Mesendoderm (in vitro differentiated cells): ENCODE results near the gene CYRIA.

ENCODE experiments used
- DNase-seq: peaks from one replicate; pipeline ENCODE4 v3.0.0; 2013
- H2AK5ac ChIP-seq: 2 replicates; pipeline ENCODE4 v1.6.1; 2013; ENCODE audit warnings: low read length, inconsistent platforms
- H2BK120ac ChIP-seq: 2 replicates; pipeline ENCODE4 v1.6.1; 2013; ENCODE audit warnings: low read depth, mild to moderate bottlenecking, low read length, moderate library complexity, mixed read lengths
- H2BK15ac ChIP-seq: replicated peaks from 2 replicates; pipeline ENCODE4 v1.6.1; 2013; ENCODE audit warnings: low read depth, mild to moderate bottlenecking, moderate library complexity
- H2BK5ac ChIP-seq: 2 replicates; pipeline ENCODE4 v1.6.1; 2013; ENCODE audit warnings: low read length, inconsistent platforms
- H3K18ac ChIP-seq: 2 replicates; pipeline ENCODE4 v1.6.1; 2013; ENCODE audit warnings: mild to moderate bottlenecking, low read length, mixed read lengths
- H3K23ac ChIP-seq: one replicate; pipeline ENCODE4 v1.6.1; 2013; ENCODE audit warnings: low read length
- H3K27ac ChIP-seq: 2 replicates; pipeline ENCODE4 v1.5.1; 2013; ENCODE audit warnings: low read depth, mild to moderate bottlenecking, inconsistent platforms, low read length, moderate library complexity
- H3K27me3 ChIP-seq: 2 replicates; pipeline ENCODE4 v1.6.1; 2013; ENCODE audit warnings: low read length, control low read depth, mild to moderate bottlenecking, inconsistent platforms; ENCODE audit not compliant: insufficient read depth, poor library complexity
- H3K36me3 ChIP-seq: 2 replicates; pipeline ENCODE4 v1.6.1; 2013; ENCODE audit warnings: low read length, inconsistent platforms; ENCODE audit not compliant: control insufficient read depth, insufficient read depth
- H3K4ac ChIP-seq: one replicate; pipeline ENCODE4 v1.6.1; 2013; ENCODE audit warnings: low read depth, mild to moderate bottlenecking, low read length, moderate library complexity
- H3K4me1 ChIP-seq: 2 replicates; pipeline ENCODE4 v1.6.1; 2013; ENCODE audit warnings: low read depth, low read length, inconsistent platforms; ENCODE audit not compliant: control insufficient read depth
- H3K4me2 ChIP-seq: 2 replicates; pipeline ENCODE4 v1.6.1; 2013; ENCODE audit warnings: low read length
- H3K4me3 ChIP-seq: 2 replicates; pipeline ENCODE4 v1.5.1; 2013; ENCODE audit warnings: mild to moderate bottlenecking, low read length
- H3K56ac ChIP-seq: one replicate; pipeline ENCODE4 v1.6.1; 2013; ENCODE audit warnings: low read length
- H3K79me1 ChIP-seq: 2 replicates; pipeline ENCODE4 v1.6.1; 2013; ENCODE audit warnings: low read length, inconsistent platforms
- H3K79me2 ChIP-seq: 2 replicates; pipeline ENCODE4 v1.6.1; 2013; ENCODE audit warnings: mild to moderate bottlenecking, low read length; ENCODE audit not compliant: control insufficient read depth, insufficient read depth
- H3K9ac ChIP-seq: 2 replicates; pipeline ENCODE4 v1.6.1; 2013; ENCODE audit warnings: low read length, inconsistent platforms
- H4K5ac ChIP-seq: one replicate; pipeline ENCODE4 v1.6.1; 2013; ENCODE audit warnings: low read length
- H4K8ac ChIP-seq: one replicate; pipeline ENCODE4 v1.6.1; 2013; ENCODE audit warnings: low read depth, mild to moderate bottlenecking, control low read depth, low read length, moderate library complexity
- WGBS: extraction: QIAGEN DNeasy Blood & Tissue Kit; methylation state at CpG from one replicate; pipeline ENCODE4 v1.1.7; 2013; ENCODE audit warnings: low lambda C conversion rate, missing lambda C conversion rate; ENCODE audit not compliant: insufficient coverage; ENCODE audit errors: extremely low coverage; 5-methylcytosine and 5-hydroxymethylcytosine counted together

Gene CYRIA

GRCh38 chr2:16652296-16653082, 13.1 kb downstream of the CYRIA start:
- Histone ChIP-seq H3K4me2 (no peak overlapping the region), H4K8ac (no peak overlapping the region), H3K56ac (no peak overlapping the region), H3K79me1 (no peaks in the 10 kb centered on the region), H3K23ac (no peak overlapping the region), H3K4me3 (no peak overlapping the region), H3K27me3 (no peaks in the 10 kb centered on the region), H3K9ac (no peak overlapping the region), H3K79me2 (no peaks in the 10 kb centered on the region), H3K4ac (no peak overlapping the region), H3K36me3 (no peaks in the 10 kb centered on the region), H4K5ac (no peak overlapping the region), H3K27ac (no peak overlapping the region), H2BK15ac (no peak overlapping the region), H2BK5ac (no peak overlapping the region), H2BK120ac (no peak overlapping the region), H3K18ac (no peak overlapping the region), H2AK5ac (no peak overlapping the region), H3K4me1 (no peaks in the 10 kb centered on the region)
- peak; percentile 21 for DNase-seq
- WGBS = no CpG with 5 or more reads among the region's 8 CpGs

- no peak overlapping the region for H3K23ac ChIP-seq
- H2AK5ac ChIP-seq = no peak overlapping the region
- no peaks in the 10 kb centered on the region for H3K27me3 ChIP-seq
- no peak overlapping the region for H3K4me3 ChIP-seq
- H3K79me2 ChIP-seq = no peaks in the 10 kb centered on the region
- no peaks in the 10 kb centered on the region for H3K79me1 ChIP-seq
- no peak overlapping the region for H3K4ac ChIP-seq
- no CpG with 5 or more reads among the region's 12 CpGs for WGBS
- H2BK120ac ChIP-seq = no peak overlapping the region
- no peak for DNase-seq
- H2BK5ac ChIP-seq = no peak overlapping the region
- H3K4me2 ChIP-seq = no peak overlapping the region
- no peak overlapping the region for H4K8ac ChIP-seq
- no peak overlapping the region for H3K9ac ChIP-seq
- no peak overlapping the region for H2BK15ac ChIP-seq
- H3K4me1 ChIP-seq = no peaks in the 10 kb centered on the region
- H4K5ac ChIP-seq = no peak overlapping the region
- no peak overlapping the region for H3K27ac ChIP-seq
- H3K36me3 ChIP-seq = no peaks in the 10 kb centered on the region
- H3K18ac ChIP-seq = no peak overlapping the region
- H3K56ac ChIP-seq = no peak overlapping the region
Observed at GRCh38 chr2:16650287-16651249, 15.1 kb downstream of the CYRIA start.

- no peaks in the 10 kb centered on the region for H3K4me1 ChIP-seq
- whole genome bisulfite sequencing = no CpG with 5 or more reads among the region's 9 CpGs
- no peaks in the 10 kb centered on the region for H3K27me3 ChIP-seq
Observed at GRCh38 chr2:16649353-16650286, 16.0 kb downstream of the CYRIA start.

GRCh38 chr2:16647992-16648617, 17.5 kb downstream of the CYRIA start:
- Histone ChIP-seq H3K27ac (no peak overlapping the region), H3K4ac (no peak overlapping the region), H2BK120ac (no peak overlapping the region), H3K4me1 (no peaks in the 10 kb centered on the region), H4K5ac (no peak overlapping the region), H3K18ac (no peak overlapping the region), H3K79me1 (no peaks in the 10 kb centered on the region), H2AK5ac (no peak overlapping the region), H4K8ac (no peak overlapping the region), H3K56ac (no peak overlapping the region), H3K4me2 (no peak overlapping the region), H3K79me2 (no peaks in the 10 kb centered on the region), H3K36me3 (no peaks in the 10 kb centered on the region), H2BK5ac (no peak overlapping the region), H3K4me3 (no peak overlapping the region), H3K27me3 (no peaks in the 10 kb centered on the region), H2BK15ac (no peak overlapping the region), H3K23ac (no peak overlapping the region), H3K9ac (no peak overlapping the region)
- DNase-seq = peak; percentile 35
- no CpG with 5 or more reads among the region's 2 CpGs for WGBS

More at GRCh38 chr2:16649353-16650286, 16.0 kb downstream of the CYRIA start:
- no peak overlapping the region for H2BK15ac ChIP-seq
- no peaks in the 10 kb centered on the region for H3K79me1 ChIP-seq
- H3K27ac ChIP-seq = no peak overlapping the region
- H3K4me2 ChIP-seq = no peak overlapping the region
- no peak overlapping the region for H3K18ac ChIP-seq
- no peak overlapping the region for H4K5ac ChIP-seq
- no peak for DNase-seq
- H3K36me3 ChIP-seq = no peaks in the 10 kb centered on the region
- H2BK120ac ChIP-seq = no peak overlapping the region
- H4K8ac ChIP-seq = no peak overlapping the region
- no peak overlapping the region for H3K4ac ChIP-seq
- H3K9ac ChIP-seq = no peak overlapping the region
- H3K4me3 ChIP-seq = no peak overlapping the region
- H3K56ac ChIP-seq = no peak overlapping the region
- peak overlapping the region; percentile 18 for H2AK5ac ChIP-seq
- no peaks in the 10 kb centered on the region for H3K79me2 ChIP-seq
- H3K23ac ChIP-seq = no peak overlapping the region
- no peak overlapping the region for H2BK5ac ChIP-seq
